HepG2 (cell line): Measurements from ENCODE around the gene PLXND1. TPM values are rescaled to one million over a fixed set of nuclear protein-coding genes. Genes with fewer than 3 reads are reported as not detected.

ENCODE experiments used
- KAT2B ChIP-seq: fragments of 150-350 bp; IDR thresholded peaks from 2 replicates; pipeline ENCODE4 v1.6.1; 2014; ENCODE audit warnings: low read depth, low read length, borderline replicate concordance
- MEF2D ChIP-seq: sonication (generic); formaldehyde crosslinking; IDR thresholded peaks from 2 replicates; pipeline ENCODE4 v1.5.1; 2020; ENCODE audit warnings: mild to moderate bottlenecking, missing genetic modification reagents
- NCOR1 ChIP-seq: fragments of 200-600 bp; sonication (generic); IDR thresholded peaks from 2 replicates; pipeline ENCODE4 v1.7.0; 2017; ENCODE audit warnings: antibody characterized with exemption, low read length, borderline replicate concordance
- NFE2L1 ChIP-seq: sonication (generic); formaldehyde crosslinking; IDR thresholded peaks from 2 replicates; pipeline ENCODE4 v1.4.0; 2020; ENCODE audit warnings: missing genetic modification reagents, mild to moderate bottlenecking, borderline replicate concordance
- NFIC ChIP-seq: IDR thresholded peaks from 2 replicates; pipeline ENCODE4 v1.6.1; 2012; ENCODE audit warnings: mild to moderate bottlenecking, low read length, inconsistent platforms
- PHF5A ChIP-seq: IDR thresholded peaks from one replicate; pipeline ENCODE4 v1.6.1; 2018; ENCODE audit warnings: low read depth, missing genetic modification reagents; ENCODE audit not compliant: unreplicated experiment
- SNRNP70 ChIP-seq: fragments of 200-400 bp; formaldehyde crosslinking; IDR thresholded peaks from 2 replicates; pipeline ENCODE4 v1.6.1; 2017; ENCODE audit warnings: mild to moderate bottlenecking, low read depth, low read length, moderate library complexity
- TP53 ChIP-seq: sonication (generic); formaldehyde crosslinking; conservative IDR thresholded peaks from 2 replicates; pipeline ENCODE4 v1.4.0; 2020; ENCODE audit warnings: missing genetic modification reagents
- ZBTB21 ChIP-seq: sonication (generic); formaldehyde crosslinking; IDR thresholded peaks from 2 replicates; pipeline ENCODE4 v1.4.0; 2020; ENCODE audit warnings: missing genetic modification reagents
- ZNF180 ChIP-seq: sonication (generic); formaldehyde crosslinking; IDR thresholded peaks from 2 replicates; pipeline ENCODE4 v1.4.0; 2020; ENCODE audit warnings: low read depth, missing genetic modification reagents, borderline replicate concordance
- ZNF773 ChIP-seq: sonication (generic); formaldehyde crosslinking; IDR thresholded peaks from 2 replicates; pipeline ENCODE4 v1.4.0; 2020; ENCODE audit warnings: missing genetic modification reagents, borderline replicate concordance
- ZZZ3 ChIP-seq: sonication (generic); formaldehyde crosslinking; IDR thresholded peaks from 2 replicates; pipeline ENCODE4 v1.4.0; 2020; ENCODE audit warnings: missing genetic modification reagents, mild to moderate bottlenecking, borderline replicate concordance
- polyA plus RNA-seq, 8 experiments: library from polyadenylated mRNA; depleted of rRNA in 3 of 8; stranded (reverse) in 7 of 8; unstranded in 1 of 8; fragments of >200 nt; fragmentation: Illumina TruSeq in 4 of 8; extraction: Trizol in 4 of 8; gene quantifications; 2 replicates each; pipeline versions ENCODE4 v1.2.1 to v1.2.3, GENCODE V29; 2011 to 2016; ENCODE audit warnings: low read depth in 4 of 8, missing spikeins in 1 of 8, mixed read lengths in 1 of 8; ENCODE audit not compliant: insufficient read depth in 1 of 8
- total RNA-seq, 5 experiments: library from RNA; depleted of rRNA; stranded (reverse); fragments of >200 nt; fragmentation: Illumina TruSeq; extraction: Trizol; gene quantifications; 2 replicates each; pipeline ENCODE4 v1.2.3, GENCODE V29; 2016; ENCODE audit warnings: low read depth in 1 of 5
- TF ChIP-seq, protein P1 (sequence below): sonication (generic); formaldehyde crosslinking; IDR thresholded peaks from 2 replicates; pipeline ENCODE4 v1.9.0; 2022; ENCODE audit warnings: missing genetic modification reagents, mild to moderate bottlenecking, borderline replicate concordance
- TF ChIP-seq, protein P2 (sequence below): sonication (generic); formaldehyde crosslinking; IDR thresholded peaks from 2 replicates; pipeline ENCODE4 v1.4.0; 2020; ENCODE audit warnings: missing genetic modification reagents
- TF ChIP-seq, protein P3 (sequence below): fragments of 450-650 bp; IDR thresholded peaks from 2 replicates; pipeline ENCODE4 v1.6.1; 2017; ENCODE audit warnings: mild to moderate bottlenecking
- TF ChIP-seq, protein P4 (sequence below): sonication (generic); formaldehyde crosslinking; conservative IDR thresholded peaks from 2 replicates; pipeline ENCODE4 v1.5.0; 2020; ENCODE audit warnings: missing genetic modification reagents
- TF ChIP-seq, protein P5 (sequence below): sonication (generic); formaldehyde crosslinking; IDR thresholded peaks from 2 replicates; pipeline ENCODE4 v1.8.1; 2023; ENCODE audit warnings: mild to moderate bottlenecking, inconsistent platforms, moderate library complexity, missing genetic modification reagents, borderline replicate concordance

PLXND1 gene
- total and polyA plus RNA-seq, 2 of the 13 experiments (the other 11 are each of a cell fraction or from before 2014, with no cell fraction given): 15.9 to 42.0 TPM

DNA sequence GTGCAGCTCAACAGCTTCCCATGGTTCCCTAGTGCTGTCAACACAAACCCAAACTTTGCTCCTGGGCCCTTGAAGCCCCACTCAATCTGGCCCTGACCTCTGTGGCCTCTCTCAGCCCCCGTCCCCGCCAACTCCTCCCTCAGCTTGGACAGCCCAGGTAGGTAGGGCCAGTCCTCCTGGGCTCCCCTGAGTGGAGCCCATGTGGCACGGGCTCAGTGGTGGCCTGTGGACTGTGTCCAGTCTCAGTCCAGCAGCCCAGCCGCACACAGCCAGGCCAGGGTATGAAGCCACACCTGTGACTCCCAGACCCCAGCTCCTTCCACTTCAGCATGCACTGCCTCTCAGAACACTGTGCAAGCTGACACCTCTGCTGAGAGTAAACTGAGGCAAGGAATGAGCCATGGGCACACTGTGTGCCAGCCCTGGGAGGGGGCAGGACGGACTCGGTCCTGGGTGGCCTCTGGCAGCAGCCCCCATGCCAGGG is 11.5 kb downstream of the PLXND1 start (continued):
- TF ChIP-seq, protein P1, sequence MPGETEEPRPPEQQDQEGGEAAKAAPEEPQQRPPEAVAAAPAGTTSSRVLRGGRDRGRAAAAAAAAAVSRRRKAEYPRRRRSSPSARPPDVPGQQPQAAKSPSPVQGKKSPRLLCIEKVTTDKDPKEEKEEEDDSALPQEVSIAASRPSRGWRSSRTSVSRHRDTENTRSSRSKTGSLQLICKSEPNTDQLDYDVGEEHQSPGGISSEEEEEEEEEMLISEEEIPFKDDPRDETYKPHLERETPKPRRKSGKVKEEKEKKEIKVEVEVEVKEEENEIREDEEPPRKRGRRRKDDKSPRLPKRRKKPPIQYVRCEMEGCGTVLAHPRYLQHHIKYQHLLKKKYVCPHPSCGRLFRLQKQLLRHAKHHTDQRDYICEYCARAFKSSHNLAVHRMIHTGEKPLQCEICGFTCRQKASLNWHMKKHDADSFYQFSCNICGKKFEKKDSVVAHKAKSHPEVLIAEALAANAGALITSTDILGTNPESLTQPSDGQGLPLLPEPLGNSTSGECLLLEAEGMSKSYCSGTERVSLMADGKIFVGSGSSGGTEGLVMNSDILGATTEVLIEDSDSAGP: peak; percentile 44
- TF ChIP-seq ZNF180 (CRISPR knock-in tag) (no peak), MEF2D (CRISPR knock-in tag) (peak; percentile 35; the same call in 1 of the 2 replicates), NFIC (no peak), NCOR1 (no peak; the same call in 1 of the 2 replicates), KAT2B (no peak), NFE2L1 (CRISPR knock-in tag) (no peak), SNRNP70 (no peak), ZBTB21 (CRISPR knock-in tag) (no peak), TP53 (CRISPR knock-in tag) (no peak), PHF5A (CRISPR knock-in tag) (peak; percentile 84), ZNF773 (CRISPR knock-in tag) (no peak), ZZZ3 (CRISPR knock-in tag) (no peak)
- TF ChIP-seq, protein P2, sequence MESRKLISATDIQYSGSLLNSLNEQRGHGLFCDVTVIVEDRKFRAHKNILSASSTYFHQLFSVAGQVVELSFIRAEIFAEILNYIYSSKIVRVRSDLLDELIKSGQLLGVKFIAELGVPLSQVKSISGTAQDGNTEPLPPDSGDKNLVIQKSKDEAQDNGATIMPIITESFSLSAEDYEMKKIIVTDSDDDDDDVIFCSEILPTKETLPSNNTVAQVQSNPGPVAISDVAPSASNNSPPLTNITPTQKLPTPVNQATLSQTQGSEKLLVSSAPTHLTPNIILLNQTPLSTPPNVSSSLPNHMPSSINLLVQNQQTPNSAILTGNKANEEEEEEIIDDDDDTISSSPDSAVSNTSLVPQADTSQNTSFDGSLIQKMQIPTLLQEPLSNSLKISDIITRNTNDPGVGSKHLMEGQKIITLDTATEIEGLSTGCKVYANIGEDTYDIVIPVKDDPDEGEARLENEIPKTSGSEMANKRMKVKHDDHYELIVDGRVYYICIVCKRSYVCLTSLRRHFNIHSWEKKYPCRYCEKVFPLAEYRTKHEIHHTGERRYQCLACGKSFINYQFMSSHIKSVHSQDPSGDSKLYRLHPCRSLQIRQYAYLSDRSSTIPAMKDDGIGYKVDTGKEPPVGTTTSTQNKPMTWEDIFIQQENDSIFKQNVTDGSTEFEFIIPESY (CRISPR knock-in tag): no peak
- TF ChIP-seq, protein P3, sequence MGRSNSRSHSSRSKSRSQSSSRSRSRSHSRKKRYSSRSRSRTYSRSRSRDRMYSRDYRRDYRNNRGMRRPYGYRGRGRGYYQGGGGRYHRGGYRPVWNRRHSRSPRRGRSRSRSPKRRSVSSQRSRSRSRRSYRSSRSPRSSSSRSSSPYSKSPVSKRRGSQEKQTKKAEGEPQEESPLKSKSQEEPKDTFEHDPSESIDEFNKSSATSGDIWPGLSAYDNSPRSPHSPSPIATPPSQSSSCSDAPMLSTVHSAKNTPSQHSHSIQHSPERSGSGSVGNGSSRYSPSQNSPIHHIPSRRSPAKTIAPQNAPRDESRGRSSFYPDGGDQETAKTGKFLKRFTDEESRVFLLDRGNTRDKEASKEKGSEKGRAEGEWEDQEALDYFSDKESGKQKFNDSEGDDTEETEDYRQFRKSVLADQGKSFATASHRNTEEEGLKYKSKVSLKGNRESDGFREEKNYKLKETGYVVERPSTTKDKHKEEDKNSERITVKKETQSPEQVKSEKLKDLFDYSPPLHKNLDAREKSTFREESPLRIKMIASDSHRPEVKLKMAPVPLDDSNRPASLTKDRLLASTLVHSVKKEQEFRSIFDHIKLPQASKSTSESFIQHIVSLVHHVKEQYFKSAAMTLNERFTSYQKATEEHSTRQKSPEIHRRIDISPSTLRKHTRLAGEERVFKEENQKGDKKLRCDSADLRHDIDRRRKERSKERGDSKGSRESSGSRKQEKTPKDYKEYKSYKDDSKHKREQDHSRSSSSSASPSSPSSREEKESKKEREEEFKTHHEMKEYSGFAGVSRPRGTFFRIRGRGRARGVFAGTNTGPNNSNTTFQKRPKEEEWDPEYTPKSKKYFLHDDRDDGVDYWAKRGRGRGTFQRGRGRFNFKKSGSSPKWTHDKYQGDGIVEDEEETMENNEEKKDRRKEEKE: no peak
- TF ChIP-seq, protein P4, sequence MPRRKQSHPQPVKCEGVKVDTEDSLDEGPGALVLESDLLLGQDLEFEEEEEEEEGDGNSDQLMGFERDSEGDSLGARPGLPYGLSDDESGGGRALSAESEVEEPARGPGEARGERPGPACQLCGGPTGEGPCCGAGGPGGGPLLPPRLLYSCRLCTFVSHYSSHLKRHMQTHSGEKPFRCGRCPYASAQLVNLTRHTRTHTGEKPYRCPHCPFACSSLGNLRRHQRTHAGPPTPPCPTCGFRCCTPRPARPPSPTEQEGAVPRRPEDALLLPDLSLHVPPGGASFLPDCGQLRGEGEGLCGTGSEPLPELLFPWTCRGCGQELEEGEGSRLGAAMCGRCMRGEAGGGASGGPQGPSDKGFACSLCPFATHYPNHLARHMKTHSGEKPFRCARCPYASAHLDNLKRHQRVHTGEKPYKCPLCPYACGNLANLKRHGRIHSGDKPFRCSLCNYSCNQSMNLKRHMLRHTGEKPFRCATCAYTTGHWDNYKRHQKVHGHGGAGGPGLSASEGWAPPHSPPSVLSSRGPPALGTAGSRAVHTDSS (CRISPR knock-in tag): no peak
- TF ChIP-seq, protein P5, sequence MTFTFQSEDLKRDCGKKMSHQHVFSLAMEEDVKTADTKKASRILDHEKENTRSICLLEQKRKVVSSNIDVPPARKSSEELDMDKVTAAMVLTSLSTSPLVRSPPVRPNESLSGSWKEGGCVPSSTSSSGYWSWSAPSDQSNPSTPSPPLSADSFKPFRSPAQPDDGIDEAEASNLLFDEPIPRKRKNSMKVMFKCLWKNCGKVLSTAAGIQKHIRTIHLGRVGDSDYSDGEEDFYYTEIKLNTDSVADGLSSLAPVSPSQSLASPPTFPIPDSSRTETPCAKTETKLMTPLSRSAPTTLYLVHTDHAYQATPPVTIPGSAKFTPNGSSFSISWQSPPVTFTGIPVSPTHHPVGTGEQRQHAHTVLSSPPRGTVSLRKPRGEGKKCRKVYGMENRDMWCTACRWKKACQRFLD: no peak
